Measurements from ENCODE around the gene ITGB1BP1.

DNA sequence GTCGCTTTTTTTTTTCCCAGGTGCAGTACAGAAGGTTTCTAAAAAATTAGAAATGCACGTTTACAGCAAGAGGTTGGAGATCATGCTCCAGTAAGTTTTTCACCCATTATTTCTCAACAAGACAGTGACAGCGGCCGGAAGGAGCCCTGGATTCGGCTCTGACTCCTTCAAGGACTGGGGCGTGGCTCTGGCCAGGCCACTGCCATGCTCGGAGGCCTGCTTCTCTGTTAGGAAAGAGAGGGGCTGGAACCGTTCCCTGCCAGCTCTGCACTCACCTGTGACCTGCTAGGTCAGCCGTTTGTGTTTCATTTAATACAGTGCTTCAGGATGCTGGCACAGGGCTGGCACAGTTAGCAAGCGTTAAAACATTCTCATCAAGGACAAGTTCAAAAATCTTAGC, 44.4 kb upstream of the ITGB1BP1 start:
- TF ChIP-seq GATA3 (IDR thresholded peaks at IDR 0.05; ENCODE audit: low read depth, low read length) (no peak), GATA2 (IDR thresholded peaks at IDR 0.05; ENCODE audit: low read depth, low read length) (no peak)

Measured in SH-SY5Y (cell line).